Adrenal gland (tissue), 12 donors: ENCODE measurements around the gene FN3K. TPM values are rescaled to one million over a fixed set of nuclear protein-coding genes. Genes with fewer than 3 reads are reported as not detected.
A peak's percentile ranks its signal among the peaks of the same experiment; 100 is the strongest.

Source experiments
- DNase-seq, 7 donors: peaks; one replicate each; pipeline ENCODE4 v3.0.0-alpha.2; 2019 to 2020
- H3K27ac ChIP-seq, 5 donors: fragments of 200-600 bp; sonication (generic) in 4 of 5; 1 replicate in 3 of 5; 2 replicates in 2 of 5; pipeline versions ENCODE4 v1.5.1 to v1.8.0; 2016 to 2020; ENCODE audit warnings: mild to moderate bottlenecking in 1 of 5
- H3K27me3 ChIP-seq: fragments of 200-600 bp; 2 replicates; pipeline ENCODE4 v1.8.0; 2021
- H3K36me3 ChIP-seq, 2 donors: fragments of 200-600 bp; replicated peaks in 1 of 2; 1 replicate in 1 of 2; 2 replicates in 1 of 2; pipeline versions ENCODE4 v1.5.1 to v1.8.0; 2018 to 2022
- H3K4me1 ChIP-seq, 2 donors: fragments of 200-600 bp; replicated peaks in 1 of 2; 1 replicate in 1 of 2; 2 replicates in 1 of 2; pipeline versions ENCODE4 v1.5.1 to v1.8.0; 2018 to 2021
- H3K4me3 ChIP-seq, 4 donors: fragments of 200-600 bp; sonication (generic) in 3 of 4; one replicate each; pipeline ENCODE4 v1.5.1; 2016 to 2018
- H3K9me3 ChIP-seq, 3 donors: fragments of 200-600 bp; sonication (generic) in 1 of 3; replicated peaks in 1 of 3; 1 replicate in 2 of 3; 2 replicates in 1 of 3; pipeline versions ENCODE4 v1.5.1 to v1.8.0; 2016 to 2021
- POLR2A ChIP-seq, 2 donors: fragments of 450-650 bp; IDR thresholded peaks; one replicate each; pipeline ENCODE4 v1.6.1; 2017; ENCODE audit warnings: antibody characterized with exemption in 2 of 2, mild to moderate bottlenecking in 2 of 2, moderate library complexity in 1 of 2
- WGBS, 4 donors: extraction: QIAGEN DNeasy Blood & Tissue Kit in 2 of 4; methylation state at CpG; one replicate each; pipeline versions ENCODE4 v1.1.5 to v1.1.7; 2013 to 2017; 5-methylcytosine and 5-hydroxymethylcytosine counted together
- intact Hi-C, 2 donors: fragments of 100-400 bp; cut with DNase I; formaldehyde crosslinking; loops; one replicate each; pipeline versions ENCODE4 v1.14.1 to v1.15.0; 2022 to 2023
- polyA plus RNA-seq, 3 donors: library from polyadenylated mRNA; stranded (reverse); fragments of 200-250 nt in 2 of 3; fragments of 350-450 nt in 1 of 3; fragmentation: Illumina TruSeq in 1 of 3; extraction: RNeasy Lipid Tissue Mini Kit (QIAGEN cat#74804) in 1 of 3; gene quantifications; one replicate each; pipeline ENCODE4 v1.2.3, GENCODE V29; 2013 to 2014
- total RNA-seq, 9 donors: library from RNA; depleted of rRNA in 4 of 9; stranded (reverse); fragments of >200 nt in 4 of 9; fragments of 120-200 nt in 1 of 9; fragmentation: NEBNext Ultra II Directional in 1 of 9; extraction: Animal tissue kit (Norgen Biotek cat#: 25700) in 1 of 9; gene quantifications; one replicate each; pipeline versions ENCODE4 v1.1.0 to v1.2.4, GENCODE V29; 2013 to 2023
- TF ChIP-seq, protein P1 (sequence below), 6 experiments: fragments of 450-650 bp in 4 of 6; fragments of 200-600 bp in 2 of 6; sonication (generic) in 1 of 6; IDR thresholded peaks; 1 replicate in 5 of 6; 2 replicates in 1 of 6; pipeline versions ENCODE4 v1.5.1 to v1.8.0; 2016 to 2021; ENCODE audit warnings: antibody characterized with exemption in 6 of 6, mild to moderate bottlenecking in 2 of 6, moderate library complexity in 1 of 6
- donor health status: healthy with polysubstance abuse.
- donor health status: Bipolar disorder and iron deficiency.
- donor health status: DM: yes; HTN: yes; CAD: no.
- donor health status: DM: no; HTN: no; CAD: no.
- donor health status: DM: no; HTN: no; CAD: no.
- donor health status: DM: yes; HTN: yes; CAD: no.

FN3K gene
- total and polyA plus RNA-seq, 12 donors, result 16.0 to 136 (median 40.8) TPM

DNA sequence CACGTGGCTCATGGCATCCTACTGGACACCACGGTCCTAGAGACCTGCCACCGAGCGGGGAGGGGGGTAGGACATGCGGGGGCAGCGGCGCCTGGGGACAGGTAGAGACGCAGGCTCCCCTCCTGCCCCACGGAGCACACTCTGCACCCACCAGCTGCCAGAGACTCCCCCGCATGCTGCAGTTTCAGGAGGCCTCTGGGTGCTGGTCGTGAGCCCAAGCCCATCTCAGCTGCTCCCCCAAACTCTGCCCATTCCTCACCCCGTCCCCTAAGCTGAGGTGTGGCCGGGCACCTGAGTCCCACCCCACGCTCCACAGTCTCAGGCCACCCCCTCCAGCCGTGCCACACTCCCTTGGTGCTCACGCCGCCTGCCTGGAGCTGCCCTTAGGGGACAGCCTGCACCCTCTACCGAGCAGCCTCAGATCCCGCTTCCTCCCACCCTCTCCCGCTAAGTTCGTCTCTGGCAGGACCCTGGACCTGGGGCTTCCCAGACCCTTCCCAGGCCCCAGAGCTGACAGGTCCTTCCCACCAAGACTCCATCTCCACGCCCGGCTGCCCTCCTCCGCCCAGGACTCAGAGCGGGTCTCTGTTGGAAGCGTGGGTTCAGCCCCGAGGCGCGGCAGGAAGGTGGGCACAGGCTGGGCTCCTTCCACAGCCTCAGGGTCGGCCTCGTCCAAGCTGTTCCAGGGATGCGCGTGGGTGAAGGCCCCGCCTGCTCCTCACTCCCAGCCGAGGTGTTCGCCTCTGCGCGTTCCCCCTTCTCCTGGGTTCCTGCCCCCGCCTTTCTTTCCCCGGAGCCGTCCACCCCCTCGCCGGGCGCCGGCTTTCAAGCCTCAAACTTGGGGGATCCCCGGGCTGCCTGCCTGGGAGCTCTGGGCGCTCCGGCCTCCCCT lies 38.3 kb upstream of the FN3K start:
- Histone ChIP-seq H3K27ac (no peak overlapping the region), H3K27me3 (no peaks in the 10 kb centered on the region), H3K36me3 (no peaks in the 10 kb centered on the region), H3K9me3 (peaks cover 0 to 8% (median 0%) of the 10 kb centered on the region in 3 donors), H3K4me1 (peaks cover 8 to 11% of the 10 kb centered on the region in 2 donors), H3K4me3 (peak overlapping the region in 2 of 4 donors; percentile 36 to 99)
- no peak for TF ChIP-seq POLR2A (IDR thresholded peaks at IDR 0.05)
- TF ChIP-seq, protein P1, sequence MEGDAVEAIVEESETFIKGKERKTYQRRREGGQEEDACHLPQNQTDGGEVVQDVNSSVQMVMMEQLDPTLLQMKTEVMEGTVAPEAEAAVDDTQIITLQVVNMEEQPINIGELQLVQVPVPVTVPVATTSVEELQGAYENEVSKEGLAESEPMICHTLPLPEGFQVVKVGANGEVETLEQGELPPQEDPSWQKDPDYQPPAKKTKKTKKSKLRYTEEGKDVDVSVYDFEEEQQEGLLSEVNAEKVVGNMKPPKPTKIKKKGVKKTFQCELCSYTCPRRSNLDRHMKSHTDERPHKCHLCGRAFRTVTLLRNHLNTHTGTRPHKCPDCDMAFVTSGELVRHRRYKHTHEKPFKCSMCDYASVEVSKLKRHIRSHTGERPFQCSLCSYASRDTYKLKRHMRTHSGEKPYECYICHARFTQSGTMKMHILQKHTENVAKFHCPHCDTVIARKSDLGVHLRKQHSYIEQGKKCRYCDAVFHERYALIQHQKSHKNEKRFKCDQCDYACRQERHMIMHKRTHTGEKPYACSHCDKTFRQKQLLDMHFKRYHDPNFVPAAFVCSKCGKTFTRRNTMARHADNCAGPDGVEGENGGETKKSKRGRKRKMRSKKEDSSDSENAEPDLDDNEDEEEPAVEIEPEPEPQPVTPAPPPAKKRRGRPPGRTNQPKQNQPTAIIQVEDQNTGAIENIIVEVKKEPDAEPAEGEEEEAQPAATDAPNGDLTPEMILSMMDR (IDR thresholded peaks at IDR 0.05), result no peak
- WGBS, 4 donors, result 27 to 65% (median 36%) methylated on average over 14 to 48 of the region's 48 CpGs
- intact Hi-C loops, result no loop called here
- DNase-seq, result peak in 1 of 7 donors; percentile 21

DNA sequence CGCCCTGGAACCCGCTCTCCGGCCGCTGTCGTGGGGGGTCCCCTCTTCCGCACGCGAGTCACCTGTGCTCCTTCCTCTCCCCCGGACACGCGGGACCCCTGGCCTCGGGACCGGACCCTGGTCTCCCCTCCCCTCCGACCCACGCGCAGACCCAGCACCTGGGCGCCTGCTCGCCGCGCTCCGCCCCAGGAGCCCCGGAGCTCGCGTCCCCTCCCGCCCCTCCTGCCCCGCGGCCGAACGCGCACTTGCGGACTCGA lies 37.7 kb upstream of the FN3K start:
- intact Hi-C loops, result no loop called here

DNA sequence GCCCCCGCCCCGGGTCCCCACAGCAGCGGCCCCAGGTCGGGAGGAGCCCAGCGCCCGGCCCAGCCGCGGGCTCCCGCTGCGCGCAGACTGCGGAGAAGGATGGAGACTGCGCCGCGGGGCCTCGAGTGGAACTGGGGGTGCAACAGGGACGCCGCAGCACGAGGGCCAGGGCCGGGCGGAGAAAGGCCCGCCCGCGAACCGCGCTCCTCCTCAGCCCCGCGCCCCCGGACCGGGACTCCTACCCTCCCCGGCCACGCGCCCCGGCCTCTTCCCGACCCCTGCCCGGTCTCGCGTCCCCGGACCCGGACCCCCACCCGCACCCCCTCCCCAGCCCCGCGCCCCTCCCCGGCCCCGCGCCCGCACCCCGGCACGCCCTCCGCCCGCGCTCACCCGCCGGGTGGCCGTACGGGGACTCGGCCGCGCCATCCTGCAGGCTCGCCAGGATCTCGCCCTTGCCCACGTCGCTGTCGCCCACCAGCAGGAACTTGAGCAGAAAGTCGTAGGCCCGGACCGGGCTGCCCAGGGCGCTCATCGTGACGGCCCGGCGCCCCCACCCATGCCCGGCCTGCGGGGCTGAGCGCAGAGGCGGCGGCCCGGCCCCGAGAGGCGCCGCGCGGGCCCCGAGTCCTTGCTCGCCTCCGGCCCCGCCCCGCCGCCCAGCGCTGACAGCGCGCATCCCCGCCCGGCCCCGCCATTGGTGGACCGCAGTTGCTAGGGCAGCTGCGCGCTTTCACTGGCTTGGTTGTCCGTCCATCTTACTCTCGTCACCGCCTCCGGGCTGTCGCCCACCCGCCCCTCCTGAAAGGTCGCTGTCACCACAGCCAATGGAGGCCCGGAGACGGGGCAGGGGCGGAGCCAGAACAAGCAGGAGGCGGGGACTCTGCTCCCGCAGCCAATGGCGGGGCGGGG lies 37.1 kb upstream of the FN3K start, which contains the start of gene RAB40B:
Gene RAB40B (minus strand): TSS at position 634 of the 909 bp plus-strand sequence. CDS start 102 bp downstream, at position 532.
- DNase-seq, result peak; percentile 99 to 100 (median 100)
- Histone ChIP-seq H3K4me1 (peaks cover 8 to 11% of the 10 kb centered on the region in 2 donors), H3K27me3 (no peaks in the 10 kb centered on the region), H3K36me3 (no peaks in the 10 kb centered on the region), H3K4me3 (peak within 1 kb of the TSS in 3 of 4 donors; percentile 11 to 99 (median 47)), H3K27ac (peak within 1 kb of the TSS in 2 of 5 donors; percentile 41 to 78), H3K9me3 (peaks cover 0 to 8% (median 0%) of the 10 kb centered on the region in 3 donors)
- TF ChIP-seq POLR2A (IDR thresholded peaks at IDR 0.05), result peak; percentile 48 to 61
- TF ChIP-seq, protein P1 (IDR thresholded peaks at IDR 0.05), result peak in 1 of 6 experiments; percentile 7
- intact Hi-C loops, result no loop called here
- 0 to 1% (median 0%) methylated on average over 13 to 109 of the region's 112 CpGs; no CpG with 5 or more reads in 1 of the 4 donors for WGBS, 4 donors

More for the DNA sequence above, 37.7 kb upstream of the FN3K start:
- no peaks in the 10 kb centered on the region for H3K27me3 ChIP-seq
- TF ChIP-seq POLR2A (IDR thresholded peaks at IDR 0.05), result no peak
- TF ChIP-seq, protein P1 (IDR thresholded peaks at IDR 0.05), result no peak
- peak overlapping the region in 3 of 4 donors; percentile 11 to 99 (median 36) for H3K4me3 ChIP-seq
- DNase-seq, result peak in 1 of 7 donors; percentile 26
- H3K27ac ChIP-seq, result peak overlapping the region in 1 of 5 donors; percentile 41
- no peaks in the 10 kb centered on the region for H3K36me3 ChIP-seq
- H3K9me3 ChIP-seq, result peaks cover 0 to 8% (median 0%) of the 10 kb centered on the region in 3 donors
- peaks cover 8 to 11% of the 10 kb centered on the region in 2 donors for H3K4me1 ChIP-seq
- WGBS, 4 donors, result 0% methylated on average over 10 to 32 of the region's 32 CpGs; no CpG with 5 or more reads in 1 of the 4 donors
